OCI-LY7 (cell line): ENCODE data around the gene PPFIA3.

Experiments used
- EZH2phosphoT487 ChIP-seq: fragments of 200-600 bp; sonication (generic); IDR thresholded peaks from 2 replicates; pipeline ENCODE4 v1.6.1; 2018; ENCODE audit warnings: low read depth, borderline replicate concordance, mild to moderate bottlenecking, mixed run types, antibody characterized with exemption, low read length, moderate library complexity, mixed read lengths
- TF ChIP-seq, protein P1 (sequence below): fragments of 200-600 bp; sonication (generic); conservative IDR thresholded peaks from 2 replicates; pipeline ENCODE4 v1.5.1; 2014; ENCODE audit warnings: mild to moderate bottlenecking, antibody characterized with exemption, low read length, moderate library complexity, mixed read lengths

DNA sequence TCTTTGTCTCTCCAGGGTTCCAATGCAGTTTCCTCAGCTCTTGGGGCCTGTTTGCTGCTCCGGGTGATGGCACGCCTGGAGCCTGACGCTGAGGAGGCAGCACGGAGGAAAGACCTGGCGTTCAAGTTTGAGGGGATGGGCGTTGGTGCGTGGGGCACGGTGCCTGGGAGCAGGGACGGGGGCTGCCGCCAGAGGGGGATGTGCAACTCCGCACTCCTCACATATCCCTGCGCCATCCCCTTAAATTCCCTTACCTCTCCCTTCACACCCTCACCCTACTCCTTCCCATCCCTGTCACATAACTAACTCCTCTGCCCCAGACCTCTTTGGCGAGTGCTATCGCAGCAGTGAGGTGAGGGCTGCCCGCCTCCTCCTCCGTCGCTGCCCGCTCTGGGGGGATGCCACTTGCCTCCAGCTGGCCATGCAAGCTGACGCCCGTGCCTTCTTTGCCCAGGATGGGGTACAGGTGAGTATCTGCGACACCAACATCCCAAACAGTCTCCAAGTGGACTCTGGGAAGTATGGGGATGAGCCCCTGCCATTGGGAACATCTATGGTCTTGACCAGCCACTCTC, 69.4 kb downstream of the PPFIA3 start:
- TF ChIP-seq, protein P1, sequence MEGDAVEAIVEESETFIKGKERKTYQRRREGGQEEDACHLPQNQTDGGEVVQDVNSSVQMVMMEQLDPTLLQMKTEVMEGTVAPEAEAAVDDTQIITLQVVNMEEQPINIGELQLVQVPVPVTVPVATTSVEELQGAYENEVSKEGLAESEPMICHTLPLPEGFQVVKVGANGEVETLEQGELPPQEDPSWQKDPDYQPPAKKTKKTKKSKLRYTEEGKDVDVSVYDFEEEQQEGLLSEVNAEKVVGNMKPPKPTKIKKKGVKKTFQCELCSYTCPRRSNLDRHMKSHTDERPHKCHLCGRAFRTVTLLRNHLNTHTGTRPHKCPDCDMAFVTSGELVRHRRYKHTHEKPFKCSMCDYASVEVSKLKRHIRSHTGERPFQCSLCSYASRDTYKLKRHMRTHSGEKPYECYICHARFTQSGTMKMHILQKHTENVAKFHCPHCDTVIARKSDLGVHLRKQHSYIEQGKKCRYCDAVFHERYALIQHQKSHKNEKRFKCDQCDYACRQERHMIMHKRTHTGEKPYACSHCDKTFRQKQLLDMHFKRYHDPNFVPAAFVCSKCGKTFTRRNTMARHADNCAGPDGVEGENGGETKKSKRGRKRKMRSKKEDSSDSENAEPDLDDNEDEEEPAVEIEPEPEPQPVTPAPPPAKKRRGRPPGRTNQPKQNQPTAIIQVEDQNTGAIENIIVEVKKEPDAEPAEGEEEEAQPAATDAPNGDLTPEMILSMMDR = no peak
- TF ChIP-seq EZH2phosphoT487 = no peak
